Stimulated activated CD4-positive, alpha-beta T cell treated with anti-CD3 and anti-CD28 coated beads, TNF-alpha, amount 100 ng/mL, for 1 hour (primary cell): Measurements from ENCODE around the gene SIDT1.

ENCODE experiments used
- DNase-seq, 3 donors: peaks; one replicate each; pipeline ENCODE4 v3.0.0-alpha.2; 2020; ENCODE audit warnings: low read depth in 3 of 3, low spot score in 1 of 3

SIDT1 gene

DNA sequence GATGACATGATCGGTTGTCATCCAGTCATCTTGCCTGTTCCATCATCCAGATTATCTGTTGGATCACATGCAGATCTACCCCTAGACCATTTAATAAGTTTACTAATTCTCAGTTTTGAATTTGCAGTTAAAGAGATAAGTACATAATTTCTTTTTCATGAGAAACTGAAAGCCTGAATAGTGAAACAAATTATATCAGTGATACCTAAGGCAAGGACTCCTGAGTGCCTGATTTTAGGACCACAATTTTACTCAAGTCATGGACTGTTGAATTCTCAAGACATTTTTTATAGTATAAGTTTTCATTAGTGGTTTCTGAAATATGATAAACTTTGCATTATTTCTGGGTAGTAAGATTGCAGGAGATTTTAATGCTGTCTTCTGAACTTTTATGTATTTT lies 13.2 kb downstream of the SIDT1 start:
- no peak for DNase-seq

DNA sequence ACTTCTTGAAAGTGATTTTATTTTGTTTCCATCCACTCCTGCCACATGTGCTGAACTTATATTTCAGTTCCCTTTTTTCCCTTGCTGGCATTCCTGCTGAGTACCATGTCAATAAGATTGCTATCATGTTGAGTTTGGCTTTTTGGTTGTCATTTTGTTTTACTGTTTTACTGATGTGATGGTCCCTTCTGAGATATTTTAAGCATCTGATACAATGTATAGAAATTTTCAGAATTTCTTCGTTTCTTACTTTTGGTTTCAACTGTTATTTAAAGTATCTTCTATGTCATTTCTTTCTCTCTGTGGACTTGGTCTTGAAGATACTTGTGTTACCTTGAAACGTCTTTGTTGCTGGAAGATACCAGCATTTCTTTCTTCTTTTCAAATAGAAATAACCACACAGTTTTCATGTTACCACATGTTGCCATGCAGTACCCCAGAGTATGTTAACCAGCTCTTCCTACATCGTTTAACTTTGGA lies 14.1 kb downstream of the SIDT1 start:
- no peak for DNase-seq

DNA sequence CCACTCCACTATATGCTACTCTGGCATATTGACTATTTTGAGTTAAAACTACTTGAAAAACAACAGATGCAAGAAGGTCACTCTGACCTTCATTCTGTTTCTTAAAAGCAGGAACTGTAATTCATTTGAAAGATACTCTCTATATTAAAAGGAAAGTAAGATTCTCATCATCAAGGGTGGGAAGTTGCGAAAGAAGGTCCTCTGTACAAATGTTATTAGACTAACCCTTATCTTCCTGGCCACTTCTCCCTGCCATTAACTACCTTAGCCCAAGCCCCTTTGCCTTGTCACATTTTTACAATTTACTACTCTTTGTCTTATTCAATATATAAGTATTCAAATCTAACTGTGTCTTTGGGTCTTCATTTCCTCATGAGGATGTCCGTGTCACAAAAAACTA lies 16.1 kb downstream of the SIDT1 start:
- no peak for DNase-seq

DNA sequence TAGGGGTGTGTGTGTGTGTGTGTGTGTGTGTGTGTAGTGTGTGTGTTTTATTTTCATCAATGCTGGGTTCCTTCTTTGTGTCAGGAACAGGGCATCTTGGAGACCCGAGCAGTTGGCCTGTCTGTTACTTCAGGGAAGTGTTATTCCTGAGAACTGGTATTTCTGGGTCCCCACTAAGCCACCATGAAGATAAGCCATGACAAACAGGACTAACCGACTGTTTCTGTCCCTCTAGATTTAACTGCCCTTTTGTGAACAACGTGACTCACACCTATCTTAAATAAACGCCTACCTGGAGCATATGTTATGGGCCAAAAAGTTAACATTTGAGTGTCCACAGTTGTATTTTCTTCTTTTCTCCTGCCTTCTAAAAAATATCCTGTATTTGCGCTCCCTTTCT lies 19.5 kb downstream of the SIDT1 start:
- DNase-seq = no peak

DNA sequence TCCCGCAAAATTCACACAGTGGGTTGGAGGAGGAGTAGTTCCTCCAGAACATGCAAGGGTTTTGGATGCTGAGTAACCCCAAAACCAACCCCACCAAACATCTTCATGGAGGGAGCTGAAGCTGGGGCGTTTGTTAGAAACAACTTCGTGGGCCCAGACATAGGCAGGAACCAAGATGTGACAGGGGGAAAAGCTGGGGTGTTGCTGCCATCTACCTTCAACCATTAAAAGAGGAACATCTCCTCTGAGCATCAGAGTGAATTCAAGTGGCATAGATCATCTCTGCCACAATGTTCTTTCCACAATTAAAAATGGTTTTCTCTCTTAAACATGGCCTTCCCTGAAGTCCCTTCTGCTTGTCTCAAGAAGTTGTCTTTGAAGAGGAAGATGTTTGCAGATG lies 20.5 kb downstream of the SIDT1 start:
- no peak for DNase-seq

DNA sequence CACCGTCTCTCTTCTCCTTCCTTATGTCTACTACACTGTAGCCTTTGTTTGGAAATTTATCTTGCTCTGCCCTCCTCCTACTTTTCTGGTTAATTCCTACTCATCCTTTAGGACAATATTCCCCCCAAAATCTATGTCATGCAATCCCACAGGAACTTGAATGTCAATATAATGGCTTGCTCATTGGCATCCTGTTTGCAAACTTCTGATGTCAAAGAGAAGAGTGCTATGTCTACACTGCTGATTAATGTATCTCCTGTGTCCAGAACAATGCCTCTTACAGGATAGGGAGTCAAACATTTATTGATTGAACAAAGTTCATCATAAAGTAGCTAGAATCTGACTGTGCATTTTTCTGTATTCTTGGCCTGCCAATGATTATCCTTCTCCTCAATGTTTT lies 22.8 kb downstream of the SIDT1 start:
- no peak for DNase-seq

DNA sequence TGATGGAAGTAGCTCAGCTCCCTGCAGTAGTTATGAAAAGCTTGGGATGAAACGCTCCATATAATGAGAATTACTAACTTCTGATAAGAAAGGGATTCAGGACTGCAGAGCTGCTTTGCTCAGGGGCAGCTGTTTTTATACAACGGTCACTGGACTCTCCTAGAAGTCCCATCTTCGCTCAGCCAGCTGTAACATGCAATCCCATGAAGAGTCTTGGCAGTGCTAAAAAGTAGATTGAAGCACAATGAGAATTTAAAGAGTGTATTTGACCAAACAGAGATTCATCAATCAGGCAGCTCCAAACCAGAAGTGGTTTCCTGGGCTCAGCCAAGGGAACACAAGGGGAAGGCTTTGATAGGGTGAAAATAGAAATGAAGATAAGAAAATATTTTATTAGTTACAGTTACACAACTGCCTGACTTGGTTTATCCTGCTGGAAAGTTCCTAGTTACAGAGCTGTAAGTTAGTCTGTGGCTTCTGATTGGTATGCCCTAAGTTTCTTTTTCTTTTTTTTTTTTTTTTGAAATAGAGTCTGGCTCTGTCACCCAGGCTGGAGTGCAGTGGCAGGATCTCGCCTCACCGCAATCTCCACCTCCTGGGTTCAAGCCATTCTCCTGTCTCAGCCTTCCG lies 24.1 kb downstream of the SIDT1 start:
- DNase-seq = no peak

DNA sequence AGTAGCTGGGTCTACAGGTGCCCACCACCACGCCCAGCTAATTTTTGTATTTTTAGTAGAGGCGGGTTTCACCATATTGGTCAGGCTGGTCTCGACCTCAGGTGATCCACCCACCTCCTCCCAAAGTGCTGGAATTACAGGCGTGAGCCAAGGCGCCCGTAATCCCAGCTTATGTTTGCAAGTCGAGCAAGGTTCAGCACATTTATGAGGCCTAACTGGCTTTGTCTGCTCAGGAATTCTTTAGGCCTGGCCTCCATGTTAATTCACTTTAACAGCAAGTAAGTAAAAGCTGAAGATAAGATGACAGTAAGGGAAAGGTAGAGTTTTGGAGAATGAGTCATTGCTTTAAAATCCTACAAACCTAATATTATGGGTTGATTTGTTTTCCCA lies 24.6 kb downstream of the SIDT1 start:
- no peak for DNase-seq

DNA sequence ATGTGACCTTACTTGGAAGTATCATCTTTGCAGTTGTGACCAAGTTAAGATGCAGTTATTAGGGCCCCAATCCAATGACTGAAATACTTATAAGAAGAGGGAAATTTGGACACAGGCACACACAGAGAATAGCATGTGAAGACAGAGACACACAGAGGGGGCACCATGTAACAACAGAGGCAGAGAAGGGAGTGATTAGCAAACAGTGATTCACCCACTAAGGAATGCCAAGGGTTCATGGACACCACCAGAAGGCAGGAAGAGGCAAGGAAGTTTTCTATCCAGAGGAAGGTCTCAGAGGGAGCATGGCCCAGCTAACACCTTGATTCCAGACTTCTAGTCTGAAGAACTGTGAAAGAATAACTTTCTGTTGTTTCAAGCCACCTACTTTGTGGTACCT lies 25.0 kb downstream of the SIDT1 start:
- DNase-seq = no peak

DNA sequence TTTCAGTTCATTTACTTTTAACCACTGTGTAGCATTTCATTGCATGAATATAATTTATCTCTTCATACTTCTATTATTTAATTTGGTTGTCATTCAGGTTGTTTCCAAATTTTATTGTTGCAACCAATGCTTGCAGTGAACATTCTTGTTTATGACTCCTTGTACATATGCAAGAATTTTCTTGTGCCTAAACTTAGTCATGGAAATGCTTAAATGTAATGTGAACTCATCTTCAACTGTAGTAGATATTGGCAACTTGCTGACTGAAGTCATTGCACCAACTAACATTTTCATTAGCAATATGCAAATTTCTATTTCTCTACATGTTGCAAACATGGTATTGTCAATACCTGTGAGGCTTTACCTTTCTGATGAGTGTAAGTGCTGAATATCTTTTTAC lies 26.7 kb downstream of the SIDT1 start:
- DNase-seq = no peak

DNA sequence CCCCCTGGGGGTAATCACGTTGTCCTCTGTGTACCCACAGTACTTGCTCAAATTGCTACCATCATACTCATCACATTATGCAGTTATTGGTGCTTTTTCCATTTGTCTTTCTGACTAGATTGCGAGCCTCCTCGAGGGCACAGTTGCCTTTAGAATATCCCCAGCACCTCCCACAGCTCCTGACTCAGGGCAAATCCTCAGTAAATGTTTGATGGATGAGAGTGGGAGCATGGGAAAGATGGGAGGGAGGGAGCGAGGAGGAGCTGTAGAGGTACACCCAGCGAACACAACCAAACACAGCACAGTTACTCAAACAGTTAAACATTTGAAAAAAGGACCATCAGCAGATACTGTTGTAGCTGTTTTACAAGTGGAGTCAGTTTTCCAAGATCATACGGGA lies 27.9 kb downstream of the SIDT1 start:
- no peak for DNase-seq

DNA sequence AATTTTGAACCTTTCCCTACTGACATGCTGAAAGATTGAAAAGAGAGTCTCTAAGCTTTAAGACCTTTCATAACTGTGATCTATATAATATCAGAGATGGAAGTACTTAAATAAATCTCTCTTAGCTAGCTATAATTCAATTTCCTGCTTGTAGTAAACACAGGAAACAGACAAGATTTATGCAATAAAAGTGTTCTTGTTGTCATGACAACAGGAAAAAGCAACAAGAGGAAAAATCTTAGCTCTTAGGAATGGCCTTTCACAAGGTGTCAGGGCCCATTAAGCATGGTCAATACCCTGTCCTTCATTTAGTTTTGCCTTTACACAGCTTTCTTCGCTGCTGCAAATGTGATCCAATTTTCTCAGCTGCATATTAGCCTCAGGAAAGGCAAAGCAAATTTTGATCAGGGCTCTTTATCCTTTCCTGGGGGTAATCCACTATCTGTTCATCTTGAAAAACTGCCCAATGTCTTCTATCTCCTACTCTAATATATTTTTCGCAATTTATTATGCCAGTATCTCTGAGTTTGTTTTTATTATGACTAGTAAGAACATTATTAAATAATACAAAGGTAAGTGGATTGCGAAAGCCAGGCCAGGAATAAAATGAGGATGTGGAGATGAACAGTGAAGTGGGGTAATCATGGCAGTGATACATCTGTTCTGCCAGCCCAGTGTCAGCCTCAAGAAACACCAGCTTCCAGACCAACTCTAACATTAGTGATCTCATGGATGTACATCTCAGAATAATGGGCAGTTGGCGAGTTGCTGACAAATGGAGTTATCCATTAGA lies 28.7 kb downstream of the SIDT1 start:
- no peak for DNase-seq

DNA sequence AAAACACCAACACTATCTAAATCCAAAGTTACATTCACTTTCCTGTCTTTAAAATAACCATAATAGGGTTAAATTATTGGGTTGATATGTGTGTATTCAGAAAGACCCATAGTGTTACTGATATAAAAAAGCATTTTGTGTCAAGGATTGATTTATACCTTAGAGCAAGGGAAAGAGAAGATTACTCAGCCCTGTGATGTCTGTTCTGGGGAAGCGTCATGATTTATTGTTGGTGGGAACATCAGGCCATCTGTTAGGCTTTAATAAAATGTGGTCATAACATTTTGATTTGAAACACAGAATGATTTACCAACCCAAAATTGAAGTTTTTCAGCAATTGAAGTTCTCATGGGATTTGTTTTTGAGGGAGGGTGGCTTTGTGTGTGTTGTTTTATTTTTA lies 33.2 kb downstream of the SIDT1 start:
- DNase-seq = no peak

DNA sequence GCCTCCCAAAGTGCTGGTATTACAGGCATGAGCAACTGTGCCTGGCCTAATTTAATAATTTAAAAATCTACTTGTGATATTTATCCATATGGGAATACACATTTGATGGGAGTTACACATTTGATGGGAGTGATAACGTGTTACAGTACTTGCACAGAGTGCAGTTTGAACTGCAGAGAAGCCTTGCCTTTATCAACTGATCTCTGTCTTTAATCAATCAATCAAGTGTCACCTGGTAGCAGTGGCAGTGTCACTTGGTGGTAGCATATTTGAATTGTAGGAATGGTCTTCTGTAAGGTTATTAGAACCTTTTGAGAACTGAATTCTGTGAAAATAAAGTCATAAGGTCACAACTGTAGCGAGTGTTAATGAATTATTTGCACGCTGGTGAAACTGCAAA lies 37.8 kb downstream of the SIDT1 start:
- no peak for DNase-seq

DNA sequence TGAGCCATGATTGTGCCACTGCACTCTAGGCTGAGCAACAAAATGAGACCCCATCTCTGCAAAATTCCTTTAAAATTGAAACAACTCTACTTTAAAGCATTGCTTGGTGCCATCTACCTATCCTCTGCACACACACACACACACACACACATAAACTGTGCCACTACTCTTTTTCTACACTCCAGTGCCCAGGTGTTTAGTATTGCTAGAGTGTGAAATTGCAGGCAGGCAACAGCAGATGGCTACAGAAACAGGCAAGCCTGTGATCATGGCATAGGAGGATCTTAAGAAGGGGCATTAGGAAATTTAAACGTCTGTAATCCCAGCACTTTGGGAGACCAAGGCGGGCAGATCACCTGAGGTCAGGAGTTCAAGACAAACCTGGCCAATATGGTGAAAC lies 39.0 kb downstream of the SIDT1 start:
- no peak for DNase-seq

DNA sequence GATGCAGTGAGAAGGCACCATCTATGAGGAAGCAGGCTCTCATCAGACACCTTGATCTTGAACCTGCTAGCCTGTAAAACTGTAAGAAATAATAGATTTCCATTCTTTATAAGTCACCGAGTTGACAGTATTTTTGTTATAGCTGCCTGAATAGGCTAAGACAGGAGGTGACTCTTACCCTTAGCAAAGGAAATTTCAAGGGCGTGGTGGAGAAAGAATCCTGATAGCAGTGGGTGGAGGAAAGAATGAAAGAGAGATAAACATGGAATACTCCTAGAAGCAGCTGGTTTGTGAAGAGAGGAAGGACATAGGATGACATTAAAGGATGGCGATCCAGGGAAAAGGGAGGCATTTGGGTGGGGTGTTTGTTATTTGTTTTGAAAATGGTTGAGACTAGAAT lies 41.4 kb downstream of the SIDT1 start:
- DNase-seq = no peak

DNA sequence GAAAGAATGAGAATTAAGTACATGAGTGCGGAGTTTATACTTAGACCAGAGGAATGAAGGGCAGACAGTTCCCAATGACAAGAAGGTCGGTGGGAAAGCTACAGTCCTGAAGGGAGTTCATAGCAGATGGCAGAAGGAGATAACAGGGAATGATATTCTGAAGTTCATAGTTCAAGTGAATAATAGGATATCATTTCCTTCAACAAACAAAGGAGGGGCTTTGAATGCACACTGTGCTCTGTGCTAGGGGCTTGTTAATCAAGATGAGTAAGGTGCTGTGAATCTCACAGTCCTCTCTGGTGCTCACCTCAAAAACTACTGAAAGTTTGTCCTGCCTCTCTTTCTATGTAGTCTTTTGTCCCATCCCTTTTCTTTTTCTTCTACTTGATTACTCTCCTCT lies 41.9 kb downstream of the SIDT1 start:
- DNase-seq = no peak

DNA sequence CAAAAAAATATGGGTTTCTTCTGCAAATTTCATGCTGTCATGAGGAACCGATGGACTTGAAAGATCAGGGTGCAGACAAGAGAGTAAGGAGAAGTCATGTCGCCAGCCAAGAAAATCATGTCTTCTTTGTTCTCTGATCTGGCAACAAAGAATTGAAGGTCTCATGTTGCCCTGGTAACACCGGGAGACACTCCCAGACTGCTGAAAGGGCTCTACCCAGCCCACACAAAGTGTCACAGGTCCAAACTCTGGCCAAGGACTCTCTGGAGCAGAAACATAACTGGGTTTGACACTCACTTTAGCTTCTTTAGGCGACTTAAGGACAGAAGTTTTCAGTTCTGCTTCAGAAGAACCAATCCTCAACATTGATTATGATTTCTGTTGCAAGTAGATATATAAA lies 42.9 kb downstream of the SIDT1 start:
- no peak for DNase-seq

DNA sequence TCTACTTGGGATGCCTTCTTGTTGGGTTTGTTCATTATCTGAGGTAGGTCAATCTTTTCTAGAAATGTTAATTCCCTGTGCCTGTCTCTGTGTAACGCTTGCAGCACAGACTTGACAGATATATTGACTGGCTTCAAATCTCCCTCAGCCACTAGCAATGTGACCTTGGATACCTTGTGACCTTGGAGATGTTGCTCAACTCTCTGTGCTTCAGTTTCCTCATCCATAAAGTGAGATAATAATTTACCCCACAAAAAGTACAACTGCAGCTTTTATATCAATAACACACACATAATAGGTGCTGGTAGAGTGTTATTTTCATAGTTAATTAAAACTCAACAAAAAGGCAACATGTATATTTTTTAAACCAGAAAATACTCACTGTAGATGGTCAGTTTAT lies 52.9 kb downstream of the SIDT1 start:
- DNase-seq = no peak

DNA sequence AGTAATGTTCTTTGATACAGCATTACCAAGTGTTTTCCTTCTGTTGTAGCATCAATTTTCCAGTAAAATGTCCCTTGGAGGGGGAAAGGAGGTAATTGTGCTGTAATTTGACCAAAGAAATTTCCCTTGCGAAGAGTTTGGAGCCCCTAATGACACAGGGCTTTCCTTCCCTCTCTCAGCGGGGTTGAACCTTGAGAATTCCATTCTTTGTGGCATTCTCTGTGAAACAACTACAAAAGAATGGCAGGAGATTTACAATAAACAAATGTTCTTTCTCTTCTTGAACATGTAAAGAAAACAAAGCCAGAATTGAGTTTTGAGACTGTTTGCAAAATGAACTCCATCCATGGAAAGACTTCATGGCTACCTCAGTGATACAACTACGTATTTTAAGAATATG lies 53.4 kb downstream of the SIDT1 start:
- DNase-seq = no peak

DNA sequence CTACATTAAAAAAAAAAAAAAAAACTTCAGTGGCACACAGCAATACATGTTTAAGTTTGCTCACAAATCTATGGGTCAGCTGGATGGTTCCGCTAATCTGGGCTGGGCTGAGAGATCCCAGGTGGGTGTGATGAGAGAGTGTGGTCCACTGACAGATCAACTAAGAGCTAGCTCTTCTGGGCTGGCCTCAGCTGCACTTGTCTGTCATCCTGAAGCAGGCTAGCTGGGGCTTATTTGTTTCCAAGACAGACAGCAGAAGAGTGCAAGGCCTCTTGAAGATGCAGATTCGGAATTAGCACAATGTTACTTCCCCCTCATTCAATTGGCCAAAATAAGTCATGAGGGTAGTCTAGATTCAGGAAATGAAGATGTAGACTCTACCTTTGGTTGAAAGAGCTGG lies 56.5 kb downstream of the SIDT1 start:
- no peak for DNase-seq

DNA sequence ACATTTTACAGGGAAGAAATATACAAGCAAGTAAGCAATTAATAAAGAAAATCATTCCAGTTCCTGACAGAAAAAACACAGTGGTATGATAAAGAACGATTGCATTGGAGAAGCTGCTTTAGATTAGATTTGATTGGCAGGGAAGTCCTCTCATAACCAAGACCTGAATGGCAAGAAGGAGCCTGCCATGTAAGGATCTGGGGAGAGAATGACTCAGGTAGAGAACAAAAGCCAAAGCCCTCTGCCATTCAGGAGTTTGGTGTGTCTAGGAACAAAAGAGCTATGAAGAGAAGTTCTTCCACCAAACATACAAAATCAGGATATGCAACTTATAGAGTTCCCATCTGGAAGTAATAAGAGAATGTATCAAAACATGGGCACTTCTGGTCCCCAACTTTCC lies 57.6 kb downstream of the SIDT1 start:
- DNase-seq = no peak

DNA sequence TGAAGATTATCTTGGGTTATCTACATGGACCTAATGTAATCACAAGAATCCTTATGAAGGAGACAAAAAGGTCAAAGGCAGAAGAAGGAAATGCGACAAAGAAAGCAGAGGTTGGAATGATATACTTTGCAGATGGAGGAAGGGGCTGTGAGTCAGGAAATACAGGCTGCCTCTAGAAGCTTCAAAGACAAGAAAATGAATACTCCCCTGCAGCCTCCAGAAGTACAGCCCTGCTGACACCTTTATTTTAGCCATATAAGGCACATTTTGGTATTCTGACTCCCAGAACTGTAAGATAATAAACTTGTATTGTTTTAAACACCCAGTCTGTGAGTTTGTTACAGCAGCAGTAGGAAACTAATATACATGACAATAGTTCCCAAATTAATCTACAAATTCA lies 58.6 kb downstream of the SIDT1 start:
- no peak for DNase-seq
